ENCODE data around the gene NOLC1. TPM values are rescaled to one million over a fixed set of nuclear protein-coding genes. Genes with fewer than 3 reads are reported as not detected.

NOLC1 gene
- total and polyA plus RNA-seq, 9 donors = 32.0 to 88.8 (median 50.2) TPM

DNA sequence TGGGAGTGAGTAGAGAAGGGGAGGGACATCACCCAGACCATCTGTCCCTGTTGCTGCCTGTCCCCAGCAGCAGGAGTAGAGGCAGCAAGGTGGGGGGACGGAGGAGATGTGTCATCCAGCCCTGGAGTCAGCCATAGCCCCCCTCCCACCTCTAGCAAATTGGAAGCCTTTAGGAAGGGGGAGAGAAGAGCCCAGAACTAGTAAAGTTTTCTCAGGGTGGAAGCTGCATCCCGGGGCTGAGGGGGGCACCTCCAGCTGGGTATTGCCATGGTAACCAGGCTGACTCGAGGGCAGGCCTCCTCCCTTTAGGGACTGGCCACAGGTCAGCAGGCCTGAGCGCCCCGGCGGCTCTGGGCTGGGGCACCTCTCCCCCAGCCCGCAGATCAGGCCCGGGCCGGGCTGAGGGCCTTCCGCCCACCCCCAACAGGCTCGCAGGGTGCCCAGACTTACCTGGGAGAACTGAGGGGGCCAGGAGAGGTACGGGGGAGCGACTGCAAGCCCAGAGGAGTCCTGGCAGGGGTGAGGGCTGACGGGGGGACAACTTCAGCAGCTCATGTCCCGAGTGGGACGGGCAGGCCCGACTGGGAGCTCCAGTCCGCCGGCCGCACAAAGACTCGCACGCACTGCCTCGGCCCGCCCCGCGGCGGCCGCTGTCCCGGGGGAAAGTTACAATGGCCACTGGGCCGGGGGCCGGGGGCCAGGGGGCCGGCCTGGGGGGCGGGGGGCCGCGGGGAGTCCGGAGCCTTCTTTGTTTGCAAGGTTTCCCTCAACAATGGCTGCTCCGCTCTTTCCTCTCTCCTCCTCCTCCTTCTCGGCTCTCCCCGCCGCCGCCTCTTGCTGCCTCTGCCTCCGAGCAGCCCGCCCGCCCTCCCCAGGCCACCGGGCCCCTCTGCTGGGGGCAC lies 38.0 kb upstream of the NOLC1 start:
- 1 to 2% (median 1%) methylated on average over 44 to 45 of the region's 45 CpGs for WGBS, 3 donors
- Histone ChIP-seq H3K4me3 (peak overlapping the region; percentile 69), H3K27ac (peak overlapping the region; percentile 70 to 81), H3K36me3 (no peaks in the 10 kb centered on the region), H3K4me1 (ENCODE audit: insufficient read depth) (peaks cover 22% of the 10 kb centered on the region), H3K9me3 (no peaks in the 10 kb centered on the region), H3K27me3 (no peaks in the 10 kb centered on the region)
- intact Hi-C loops (cut with DNase I) = loop anchor here in 1 of 4 donors (10.0 kb wide), 1 partner anchor 49 kb away; the partner anchor contains the start of gene HPS6
- TF ChIP-seq POLR2A (IDR thresholded peaks at IDR 0.05) (no peak), EP300 (IDR thresholded peaks at IDR 0.05) (no peak)
- TF ChIP-seq, protein P1, sequence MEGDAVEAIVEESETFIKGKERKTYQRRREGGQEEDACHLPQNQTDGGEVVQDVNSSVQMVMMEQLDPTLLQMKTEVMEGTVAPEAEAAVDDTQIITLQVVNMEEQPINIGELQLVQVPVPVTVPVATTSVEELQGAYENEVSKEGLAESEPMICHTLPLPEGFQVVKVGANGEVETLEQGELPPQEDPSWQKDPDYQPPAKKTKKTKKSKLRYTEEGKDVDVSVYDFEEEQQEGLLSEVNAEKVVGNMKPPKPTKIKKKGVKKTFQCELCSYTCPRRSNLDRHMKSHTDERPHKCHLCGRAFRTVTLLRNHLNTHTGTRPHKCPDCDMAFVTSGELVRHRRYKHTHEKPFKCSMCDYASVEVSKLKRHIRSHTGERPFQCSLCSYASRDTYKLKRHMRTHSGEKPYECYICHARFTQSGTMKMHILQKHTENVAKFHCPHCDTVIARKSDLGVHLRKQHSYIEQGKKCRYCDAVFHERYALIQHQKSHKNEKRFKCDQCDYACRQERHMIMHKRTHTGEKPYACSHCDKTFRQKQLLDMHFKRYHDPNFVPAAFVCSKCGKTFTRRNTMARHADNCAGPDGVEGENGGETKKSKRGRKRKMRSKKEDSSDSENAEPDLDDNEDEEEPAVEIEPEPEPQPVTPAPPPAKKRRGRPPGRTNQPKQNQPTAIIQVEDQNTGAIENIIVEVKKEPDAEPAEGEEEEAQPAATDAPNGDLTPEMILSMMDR (IDR thresholded peaks at IDR 0.05) = no peak
- peak; percentile 35 to 56 (median 53) for DNase-seq

GRCh38 chr10:102114861-102115618 lies 37.1 kb upstream of the NOLC1 start:
- Histone ChIP-seq H3K27ac (peak overlapping the region; percentile 70 to 81), H3K36me3 (no peaks in the 10 kb centered on the region), H3K4me1 (ENCODE audit: insufficient read depth) (peaks cover 22% of the 10 kb centered on the region), H3K9me3 (no peaks in the 10 kb centered on the region), H3K4me3 (peak overlapping the region; percentile 69), H3K27me3 (no peaks in the 10 kb centered on the region)
- peak; percentile 43 for TF ChIP-seq POLR2A (IDR thresholded peaks at IDR 0.05)
- TF ChIP-seq EP300 (IDR thresholded peaks at IDR 0.05) = no peak
- TF ChIP-seq, protein P1 (IDR thresholded peaks at IDR 0.05) = no peak
- intact Hi-C loops (cut with DNase I) = loop anchor here in 2 of 4 donors (5.0 to 10.0 kb wide), 2 partner anchors 48 to 50 kb away; partner anchors contain the start of gene HPS6 (in 2 of the 2)
- 0 to 2% (median 1%) methylated on average over 23 of the region's 23 CpGs for WGBS, 3 donors
- DNase-seq = peak; percentile 88 to 92 (median 91)

DNA sequence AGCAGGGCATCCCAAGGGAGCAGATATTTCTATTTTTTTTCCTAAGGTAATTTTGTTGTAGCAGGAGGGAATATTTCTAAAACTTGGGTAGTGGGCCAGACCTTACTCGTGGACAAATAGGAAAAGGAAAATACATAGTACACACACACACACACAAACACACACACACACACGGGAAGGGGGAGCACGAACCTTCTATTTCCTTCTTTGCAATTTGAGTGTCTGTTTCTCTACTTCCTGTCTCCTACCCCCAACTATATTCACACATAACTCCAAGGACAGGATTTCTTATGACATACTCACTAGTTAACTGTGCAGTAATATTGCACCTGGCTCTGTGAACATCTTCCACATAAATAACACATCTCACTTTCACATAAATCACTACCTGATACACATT lies 36.4 kb upstream of the NOLC1 start:
- H3K9me3 ChIP-seq = no peaks in the 10 kb centered on the region
- H3K36me3 ChIP-seq = no peaks in the 10 kb centered on the region
- intact Hi-C loops (cut with DNase I) = loop anchor here in 2 of 4 donors (5.0 to 10.0 kb wide), 2 partner anchors 48 to 51 kb away; partner anchors contain the start of gene HPS6 (in 2 of the 2)
- peak overlapping the region; percentile 69 for H3K4me3 ChIP-seq
- H3K4me1 ChIP-seq (ENCODE audit: insufficient read depth) = peaks cover 22% of the 10 kb centered on the region
- TF ChIP-seq, protein P1 (IDR thresholded peaks at IDR 0.05) = no peak
- TF ChIP-seq POLR2A (IDR thresholded peaks at IDR 0.05) (no peak), EP300 (IDR thresholded peaks at IDR 0.05) (no peak)
- peak overlapping the region in 1 of 2 donors; percentile 70 for H3K27ac ChIP-seq
- 1 to 7% (median 1%) methylated on average over 3 of the region's 3 CpGs for WGBS, 3 donors
- no peaks in the 10 kb centered on the region for H3K27me3 ChIP-seq
- no peak for DNase-seq

DNA sequence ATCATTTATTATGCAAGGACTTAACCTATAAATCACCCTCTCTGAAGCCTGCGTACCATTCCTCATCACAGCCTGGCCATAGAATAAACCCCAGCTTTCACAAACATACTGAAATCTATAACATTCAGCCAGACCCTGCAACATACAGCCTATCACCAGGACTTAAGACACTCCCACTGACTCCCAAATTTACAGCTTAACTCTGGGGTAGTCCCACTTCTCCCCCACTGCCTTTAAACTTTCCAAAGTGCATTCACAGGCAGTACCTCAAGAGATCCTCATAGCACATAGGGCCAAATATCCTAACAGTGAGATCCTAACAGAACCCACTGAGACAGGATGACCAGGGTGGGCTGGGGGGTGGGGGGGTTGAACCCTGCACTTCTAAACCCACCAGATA lies 35.5 kb upstream of the NOLC1 start:
- H3K9me3 ChIP-seq = no peaks in the 10 kb centered on the region
- no peak for DNase-seq
- H3K27ac ChIP-seq = peak overlapping the region in 1 of 2 donors; percentile 99
- no peaks in the 10 kb centered on the region for H3K36me3 ChIP-seq
- 76 to 87% (median 76%) methylated on average over 1 of the region's 1 CpG for WGBS, 3 donors
- H3K4me3 ChIP-seq = peak overlapping the region; percentile 49
- no peak for TF ChIP-seq EP300 (IDR thresholded peaks at IDR 0.05)
- TF ChIP-seq POLR2A (IDR thresholded peaks at IDR 0.05) = no peak
- TF ChIP-seq, protein P1 (IDR thresholded peaks at IDR 0.05) = no peak
- intact Hi-C loops (cut with DNase I) = loop anchor here in 2 of 4 donors (5.0 to 10.0 kb wide), 2 partner anchors 49 to 52 kb away; partner anchors contain the start of gene HPS6 (in 2 of the 2)
- no peaks in the 10 kb centered on the region for H3K27me3 ChIP-seq
- H3K4me1 ChIP-seq (ENCODE audit: insufficient read depth) = peaks cover 22% of the 10 kb centered on the region
